GM23338 (cell line): ENCODE results near the gene TRAIP. TPM values are rescaled to one million over a fixed set of nuclear protein-coding genes. Genes with fewer than 3 reads are reported as not detected.
A peak's percentile ranks its signal among the peaks of the same experiment; 100 is the strongest.
"Not testable (repeated sequence)": the region's sequence is repeated elsewhere in the genome, so short reads cannot be mapped to it uniquely, and the experiment has no call there.

Source experiments
- ATAC-seq: fragments of 200-7000 bp; cut with Tn5 transposase; 3 replicates; pipeline ENCODE4 v1.9.1; 2020
- DNase-seq: peaks from one replicate; pipeline ENCODE4 v3.0.0-alpha.2; 2015; ENCODE audit warnings: low spot score
- H2AFZ ChIP-seq: fragments of 200-600 bp; sonication (generic); 2 replicates; pipeline ENCODE4 v1.8.0; 2016; ENCODE audit warnings: antibody characterized with exemption, mild to moderate bottlenecking, moderate library complexity
- H3F3A ChIP-seq: fragments of 200-600 bp; sonication (generic); replicated peaks from 2 replicates; pipeline ENCODE4 v1.8.0; 2017; ENCODE audit warnings: antibody characterized with exemption, mixed run types, low read depth
- H3K27ac ChIP-seq: fragments of 200-600 bp; sonication (generic); 2 replicates; pipeline ENCODE4 v1.6.1; 2016; ENCODE audit warnings: low read depth
- H3K27me3 ChIP-seq: fragments of 200-600 bp; sonication (generic); 2 replicates; pipeline ENCODE4 v1.8.0; 2016; ENCODE audit warnings: mild to moderate bottlenecking, mixed run types, moderate library complexity; ENCODE audit not compliant: insufficient read depth
- H3K36me3 ChIP-seq: fragments of 200-600 bp; sonication (generic); 2 replicates; pipeline ENCODE4 v1.8.0; 2016; ENCODE audit warnings: mild to moderate bottlenecking; ENCODE audit not compliant: insufficient read depth
- H3K4me1 ChIP-seq: fragments of 200-600 bp; sonication (generic); 2 replicates; pipeline ENCODE4 v1.8.0; 2016; ENCODE audit warnings: mild to moderate bottlenecking, moderate library complexity; ENCODE audit not compliant: insufficient read depth
- H3K4me2 ChIP-seq: fragments of 200-600 bp; sonication (generic); 2 replicates; pipeline ENCODE4 v1.7.1; 2017; ENCODE audit warnings: mixed run types
- H3K4me3 ChIP-seq: fragments of 200-600 bp; sonication (generic); 2 replicates; pipeline ENCODE4 v1.6.1; 2016; ENCODE audit warnings: mixed run types
- H3K79me2 ChIP-seq: fragments of 200-600 bp; sonication (generic); replicated peaks from 2 replicates; pipeline ENCODE4 v1.8.0; 2017; ENCODE audit warnings: mild to moderate bottlenecking; ENCODE audit not compliant: insufficient read depth
- H3K9me2 ChIP-seq: fragments of 200-600 bp; sonication (generic); 2 replicates; pipeline ENCODE4 v1.8.0; 2017; ENCODE audit not compliant: insufficient read depth
- H4K20me1 ChIP-seq: fragments of 200-600 bp; sonication (generic); replicated peaks from 2 replicates; pipeline ENCODE4 v1.8.0; 2017; ENCODE audit warnings: mild to moderate bottlenecking; ENCODE audit not compliant: insufficient read depth
- H3K27ac Mint-ChIP-seq: 2 replicates; pipeline ENCODE4 v1.8.0; 2020; ENCODE audit warnings: inconsistent platforms, mild to moderate bottlenecking, moderate library complexity, mixed read lengths
- H3K27me3 Mint-ChIP-seq: 3 replicates; pipeline ENCODE4 v1.8.0; 2022; ENCODE audit warnings: low read depth, mild to moderate bottlenecking, moderate library complexity, mixed read lengths, inconsistent platforms; ENCODE audit not compliant: insufficient read depth, poor library complexity
- H3K36me3 Mint-ChIP-seq: 3 replicates; pipeline ENCODE4 v1.8.0; 2021; ENCODE audit warnings: low read depth, mild to moderate bottlenecking, inconsistent platforms, moderate library complexity, mixed read lengths
- H3K4me1 Mint-ChIP-seq: 3 replicates; pipeline ENCODE4 v1.8.0; 2020; ENCODE audit warnings: mild to moderate bottlenecking, inconsistent platforms, mixed read lengths
- H3K4me3 Mint-ChIP-seq: 3 replicates; pipeline ENCODE4 v1.8.0; 2021; ENCODE audit warnings: moderate library complexity, mild to moderate bottlenecking, inconsistent platforms, mixed read lengths
- H3K9me3 Mint-ChIP-seq: 3 replicates; pipeline ENCODE4 v1.8.0; 2020; ENCODE audit warnings: moderate library complexity, mild to moderate bottlenecking, inconsistent platforms, mixed read lengths
- CREB1 ChIP-seq: fragments of 250-450 bp; sonication (Bioruptor Pico); IDR thresholded peaks from 2 replicates; pipeline ENCODE4 v1.5.0; 2020; ENCODE audit warnings: low read depth, mild to moderate bottlenecking, moderate library complexity
- JUNB ChIP-seq: IDR thresholded peaks from one replicate; pipeline ENCODE4 v1.6.1; 2016; ENCODE audit warnings: antibody characterized with exemption; ENCODE audit not compliant: unreplicated experiment
- microRNA-seq: library from miRNA; unstranded; fragments of <30 nt; microRNA quantifications from one replicate; pipeline ENCODE4, GENCODE V29; 2017
- polyA plus RNA-seq: library from polyadenylated mRNA; unstranded; fragments of >200 nt; fragmentation: Nextera tagmentation; extraction: Ambion mirVana; gene quantifications from 2 replicates; pipeline ENCODE4 v1.2.1, GENCODE V29; 2016
- small RNA-seq: library from RNA; depleted of rRNA; stranded (forward); fragments of <200 nt; gene quantifications from one replicate; pipeline ENCODE3, GENCODE V24; 2014; ENCODE audit warnings: low replicate concordance
- total RNA-seq: library from RNA; depleted of rRNA; stranded (reverse); fragments of >200 nt; shearing (Covaris generic); gene quantifications from 2 replicates; pipeline ENCODE4 v1.2.3, GENCODE V29; 2014; rRNA removed
- TF ChIP-seq, protein P1 (sequence below): IDR thresholded peaks from 2 replicates; pipeline ENCODE4 v1.6.1; 2016; ENCODE audit warnings: antibody characterized with exemption

TRAIP gene
- total and polyA plus RNA-seq, 2 experiments from 2014 or later: 15.3 to 16.6 TPM

- not testable (repeated sequence) for H3K4me1 Mint-ChIP-seq, H3K9me2 ChIP-seq, H3K27me3 Mint-ChIP-seq, ATAC-seq, H3F3A ChIP-seq, H3K27ac Mint-ChIP-seq, H3K4me3 Mint-ChIP-seq, H3K4me3 ChIP-seq, DNase-seq, H3K9me3 Mint-ChIP-seq, H3K4me1 ChIP-seq, H2AFZ ChIP-seq, H3K27me3 ChIP-seq, H3K4me2 ChIP-seq
- Histone ChIP-seq H3K79me2 (peaks cover 100% of the 10 kb centered on the region), H4K20me1 (peaks cover 30% of the 10 kb centered on the region), H3K27ac (peak overlapping the region; percentile 84), H3K36me3 (peaks cover 21% of the 10 kb centered on the region)
- peaks cover 39% of the 10 kb centered on the region for H3K36me3 Mint-ChIP-seq
Observed at GRCh38 chr3:49780975-49781365, 75.4 kb downstream of the TRAIP start.

GRCh38 chr3:49780080-49780974, 76.0 kb downstream of the TRAIP start:
- Histone ChIP-seq H2AFZ (no peak overlapping the region), H3K27ac (0 out of 2 replicates have a peak overlapping the region, but pooled peaks have one; percentile 84), H3K36me3 (peaks cover 21% of the 10 kb centered on the region), H3K4me1 (peaks cover 5% of the 10 kb centered on the region), H4K20me1 (peaks cover 35% of the 10 kb centered on the region), H3K9me2 (no peaks in the 10 kb centered on the region), H3K4me2 (no peak overlapping the region), H3F3A (0 out of 2 replicates have a peak, but pooled peaks cover 3% of the 10 kb centered on the region), H3K79me2 (peaks cover 100% of the 10 kb centered on the region), H3K4me3 (no peak overlapping the region), H3K27me3 (no peaks in the 10 kb centered on the region)
- peaks cover 3% of the 10 kb centered on the region for H3K4me1 Mint-ChIP-seq
- H3K36me3 Mint-ChIP-seq: peaks cover 35% of the 10 kb centered on the region
- no peak overlapping the region for H3K27ac Mint-ChIP-seq
- no peak for TF ChIP-seq JUNB
- no peaks in the 10 kb centered on the region for H3K9me3 Mint-ChIP-seq
- no peaks in the 10 kb centered on the region for H3K27me3 Mint-ChIP-seq
- ATAC-seq (no peak), DNase-seq (no peak)
- H3K4me3 Mint-ChIP-seq: no peak overlapping the region

DNA sequence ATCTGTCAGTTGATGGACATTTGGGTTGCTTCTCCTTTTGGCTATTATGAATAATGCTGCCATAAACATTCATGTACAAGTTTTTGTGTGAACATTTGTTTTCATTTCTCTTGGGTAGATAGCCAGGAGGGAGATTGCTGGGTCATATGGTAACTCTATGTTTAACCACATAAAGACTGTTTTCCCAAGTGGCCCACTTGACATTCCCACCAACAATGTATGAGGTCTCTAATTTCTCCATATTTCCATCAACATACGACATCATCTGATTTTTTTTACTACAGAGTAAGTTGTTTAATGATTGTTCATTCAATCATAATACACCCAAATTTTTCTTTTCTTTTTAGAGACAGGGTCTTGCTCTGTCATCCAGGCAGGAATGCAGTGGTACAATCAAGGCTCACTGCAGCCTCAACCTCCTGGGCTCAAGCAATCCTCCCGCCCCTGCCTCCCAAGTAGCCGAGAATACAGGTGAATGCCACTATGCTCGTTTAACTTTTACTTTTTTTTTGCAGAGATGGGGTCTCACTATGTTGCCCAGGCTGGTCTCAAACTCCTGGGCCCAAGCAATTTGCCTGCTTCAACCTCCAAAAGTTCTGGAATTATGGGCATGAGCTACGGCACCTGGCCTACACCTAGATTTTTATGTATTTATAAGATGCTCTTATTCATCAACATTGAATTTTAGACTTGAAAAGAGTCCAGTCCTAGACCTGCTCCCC, 76.8 kb downstream of the TRAIP start:
- DNase-seq (no peak), ATAC-seq (no peak)
- Histone ChIP-seq H3K36me3 (peaks cover 13% of the 10 kb centered on the region), H4K20me1 (peaks cover 35% of the 10 kb centered on the region), H3K4me1 (no peaks in the 10 kb centered on the region), H3K27me3 (no peaks in the 10 kb centered on the region), H3K79me2 (peaks cover 100% of the 10 kb centered on the region), H2AFZ (no peak overlapping the region), H3F3A (0 out of 2 replicates have a peak, but pooled peaks cover 3% of the 10 kb centered on the region), H3K4me3 (no peak overlapping the region), H3K4me2 (no peak overlapping the region), H3K27ac (no peak overlapping the region), H3K9me2 (no peaks in the 10 kb centered on the region)
- Mint-ChIP-seq H3K27ac (no peak overlapping the region), H3K4me1 (no peaks in the 10 kb centered on the region), H3K9me3 (no peaks in the 10 kb centered on the region), H3K4me3 (no peak overlapping the region), H3K36me3 (peaks cover 28% of the 10 kb centered on the region), H3K27me3 (no peaks in the 10 kb centered on the region)
- no peak for TF ChIP-seq CREB1 (CRISPR knock-in tag)
- TF ChIP-seq, protein P1, sequence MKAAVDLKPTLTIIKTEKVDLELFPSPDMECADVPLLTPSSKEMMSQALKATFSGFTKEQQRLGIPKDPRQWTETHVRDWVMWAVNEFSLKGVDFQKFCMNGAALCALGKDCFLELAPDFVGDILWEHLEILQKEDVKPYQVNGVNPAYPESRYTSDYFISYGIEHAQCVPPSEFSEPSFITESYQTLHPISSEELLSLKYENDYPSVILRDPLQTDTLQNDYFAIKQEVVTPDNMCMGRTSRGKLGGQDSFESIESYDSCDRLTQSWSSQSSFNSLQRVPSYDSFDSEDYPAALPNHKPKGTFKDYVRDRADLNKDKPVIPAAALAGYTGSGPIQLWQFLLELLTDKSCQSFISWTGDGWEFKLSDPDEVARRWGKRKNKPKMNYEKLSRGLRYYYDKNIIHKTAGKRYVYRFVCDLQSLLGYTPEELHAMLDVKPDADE: no peak

Small RNA genes lying within 50 kb of the gene (microRNA-seq; reads per million reads assigned to microRNA genes)
- gene MIR5193: not detected

Small RNA genes lying within 50 kb of the gene (small RNA-seq; reads per million reads assigned to genes)
- not detected for gene RN7SL217P

Other genes starting within 250 kb of the TRAIP start
- 202 and 264 TPM in 2 replicates for gene APEH, start 182.2 kb downstream of the TRAIP start, total RNA-seq
- 170 and 178 TPM in 2 replicates for gene APEH, start 182.2 kb downstream of the TRAIP start, polyA plus RNA-seq
- 8.7 and 11.1 TPM in 2 replicates for gene MST1, start 167.1 kb downstream of the TRAIP start, total RNA-seq
- 5.0 and 5.9 TPM in 2 replicates for gene MST1, start 167.1 kb downstream of the TRAIP start, polyA plus RNA-seq
- 24.4 and 32.5 TPM in 2 replicates for gene RNF123, start 167.0 kb downstream of the TRAIP start, total RNA-seq
- gene RNF123, start 167.0 kb downstream of the TRAIP start, polyA plus RNA-seq: 13.2 and 14.6 TPM in 2 replicates
- gene AMIGO3, start 136.9 kb downstream of the TRAIP start, total RNA-seq: 8.2 and 10.4 TPM in 2 replicates
- gene AMIGO3, start 136.9 kb downstream of the TRAIP start, polyA plus RNA-seq: 2.9 and 3.5 TPM in 2 replicates
- gene GMPPB, start 132.6 kb downstream of the TRAIP start, total RNA-seq: 29.4 and 36.1 TPM in 2 replicates
- 7.8 and 10.2 TPM in 2 replicates for gene GMPPB, start 132.6 kb downstream of the TRAIP start, polyA plus RNA-seq
- gene IP6K1, start 70.0 kb downstream of the TRAIP start, total RNA-seq: 35.5 and 38.4 TPM in 2 replicates
- gene IP6K1, start 70.0 kb downstream of the TRAIP start, polyA plus RNA-seq: 8.3 and 10.7 TPM in 2 replicates
- 0.24 TPM in 1 of 2 replicates, not detected in the other for gene CDHR4, start 56.7 kb downstream of the TRAIP start, total RNA-seq
- 0.26 and 0.28 TPM in 2 replicates for gene CDHR4, start 56.7 kb downstream of the TRAIP start, polyA plus RNA-seq
- gene INKA1, start 53.3 kb downstream of the TRAIP start, total RNA-seq: 4.0 and 4.9 TPM in 2 replicates
- gene INKA1, start 53.3 kb downstream of the TRAIP start, polyA plus RNA-seq: 3.7 and 5.0 TPM in 2 replicates
- 0.14 and 0.50 TPM in 2 replicates for gene UBA7, start 42.6 kb downstream of the TRAIP start, total RNA-seq
- gene UBA7, start 42.6 kb downstream of the TRAIP start, polyA plus RNA-seq: 0.40 and 0.50 TPM in 2 replicates
- 80.1 and 83.0 TPM in 2 replicates for gene CAMKV, start 13.3 kb upstream of the TRAIP start, total RNA-seq
- 32.7 and 38.3 TPM in 2 replicates for gene CAMKV, start 13.3 kb upstream of the TRAIP start, polyA plus RNA-seq
- gene MST1R, start 47.3 kb upstream of the TRAIP start, total RNA-seq: 3.7 and 4.4 TPM in 2 replicates
- 1.8 and 3.9 TPM in 2 replicates for gene MST1R, start 47.3 kb upstream of the TRAIP start, polyA plus RNA-seq
- 12.1 and 13.3 TPM in 2 replicates for gene MON1A, start 73.2 kb upstream of the TRAIP start, total RNA-seq
- gene MON1A, start 73.2 kb upstream of the TRAIP start, polyA plus RNA-seq: 5.5 and 6.4 TPM in 2 replicates
- gene RBM6, start 83.6 kb upstream of the TRAIP start, total RNA-seq: 62.0 and 66.6 TPM in 2 replicates
- gene RBM6, start 83.6 kb upstream of the TRAIP start, polyA plus RNA-seq: 76.2 and 97.6 TPM in 2 replicates
- gene RBM5, start 232.4 kb upstream of the TRAIP start, total RNA-seq: 111 and 130 TPM in 2 replicates
- 31.8 and 44.9 TPM in 2 replicates for gene RBM5, start 232.4 kb upstream of the TRAIP start, polyA plus RNA-seq